GM21825 (cell line): ENCODE results near the gene GPR39.
"Not testable (repeated sequence)": the region's sequence is repeated elsewhere in the genome, so short reads cannot be mapped to it uniquely, and the experiment has no call there.

Experiments
- ATAC-seq: cut with Tn5 transposase; IDR thresholded peaks from one replicate; pipeline ENCODE4 v1.9.1; 2021; ENCODE audit warnings: mild to moderate bottlenecking, moderate library complexity; ENCODE audit not compliant: unreplicated experiment

Gene GPR39

GRCh38 chr2:132416723-132417395, at the start of gene GPR39:
TSS of gene GPR39 (plus strand) at chr2:132416805.
- ATAC-seq = no peak

- no peak for ATAC-seq
These were observed 48.4 kb upstream of the GPR39 start for GRCh38 chr2:132368191-132368590.

GRCh38 chr2:132372276-132372675, 44.3 kb upstream of the GPR39 start:
- no peak for ATAC-seq

- ATAC-seq = no peak
These were observed 43.0 kb upstream of the GPR39 start for GRCh38 chr2:132373391-132374135.

- ATAC-seq = no peak
These were observed 42.5 kb upstream of the GPR39 start for GRCh38 chr2:132374151-132374550.

GRCh38 chr2:132374551-132374950, 42.1 kb upstream of the GPR39 start:
- no peak for ATAC-seq

- no peak for ATAC-seq
These were observed 41.6 kb upstream of the GPR39 start for GRCh38 chr2:132374961-132375360.

- no peak for ATAC-seq
These were observed 35.2 kb upstream of the GPR39 start for GRCh38 chr2:132381376-132381775.

GRCh38 chr2:132383956-132384355, 32.6 kb upstream of the GPR39 start:
- ATAC-seq = no peak

GRCh38 chr2:132384491-132385151, 32.0 kb upstream of the GPR39 start:
- ATAC-seq = no peak

GRCh38 chr2:132387126-132387525, 29.5 kb upstream of the GPR39 start:
- no peak for ATAC-seq

- no peak for ATAC-seq
These were observed 26.5 kb upstream of the GPR39 start for GRCh38 chr2:132390076-132390475.

GRCh38 chr2:132391378-132391777, 25.2 kb upstream of the GPR39 start:
- ATAC-seq = no peak

GRCh38 chr2:132392221-132392620, 24.4 kb upstream of the GPR39 start:
- no peak for ATAC-seq

GRCh38 chr2:132392879-132393278, 23.7 kb upstream of the GPR39 start:
- ATAC-seq = no peak

- ATAC-seq = not testable (repeated sequence)
These were observed 19.6 kb upstream of the GPR39 start for GRCh38 chr2:132397042-132397441.

- ATAC-seq = no peak
These were observed 16.3 kb upstream of the GPR39 start for GRCh38 chr2:132400169-132400900.

- ATAC-seq = no peak
These were observed 15.7 kb upstream of the GPR39 start for GRCh38 chr2:132400901-132401240.

GRCh38 chr2:132401326-132401725, 15.3 kb upstream of the GPR39 start:
- no peak for ATAC-seq

GRCh38 chr2:132403146-132403545, 13.5 kb upstream of the GPR39 start:
- no peak for ATAC-seq

GRCh38 chr2:132404056-132404455, 12.5 kb upstream of the GPR39 start:
- no peak for ATAC-seq
